Measurements from ENCODE around the gene ASB5. TPM values are rescaled to one million over a fixed set of nuclear protein-coding genes. Genes with fewer than 3 reads are reported as not detected.

ASB5 gene
- total and polyA plus RNA-seq, 9 of the 15 experiments (the other 6 are each of a cell fraction or from before 2014, with no cell fraction given) = not detected

GRCh38 chr4:176308441-176308840, 39.4 kb upstream of the ASB5 start:
- Histone ChIP-seq H3K9ac (ENCODE audit: insufficient read depth in 1 of 2, low read depth in 2 of 2, low read length in 2 of 2) (no peak overlapping the region), H3K9me1 (ENCODE audit: control insufficient read depth, insufficient read depth, low read length) (no peaks in the 10 kb centered on the region), H2AFZ (ENCODE audit: low read depth, low read length) (peak overlapping the region; percentile 28; the same call in 1 of the 2 replicates), H3K4me2 (ENCODE audit: insufficient read depth, low read length) (no peak overlapping the region), H3K9me3 (replicated peaks; ENCODE audit: control insufficient read depth, insufficient read depth, low read depth, low read length) (no peaks in the 10 kb centered on the region), H4K20me1 (replicated peaks; ENCODE audit: control insufficient read depth, insufficient read depth, low read length) (no peaks in the 10 kb centered on the region), H3K4me3 (no peak overlapping the region), H3K27ac (ENCODE audit: extremely low read depth, low read depth, low read length) (no peak overlapping the region), H3K27me3 (ENCODE audit: control insufficient read depth in 2 of 2, insufficient read depth in 2 of 2, low read length in 2 of 2) (no peaks in the 10 kb centered on the region), H3K79me2 (ENCODE audit: control insufficient read depth, insufficient read depth, low read length) (no peaks in the 10 kb centered on the region), H3K4me1 (replicated peaks in 1 of 2; ENCODE audit: control insufficient read depth in 2 of 2, insufficient read depth in 2 of 2, low read length in 2 of 2) (no peaks in the 10 kb centered on the region), H3K36me3 (ENCODE audit: control insufficient read depth, insufficient read depth, low read length) (no peaks in the 10 kb centered on the region)
- POLR2A ChIA-PET = interaction anchor here (0.6 kb wide), 1 partner anchor 158 kb away, joined by 3 read pairs; no protein-coding TSS in a partner anchor
- FAIRE-seq (no peak), DNase-seq (ENCODE audit: extremely low read depth in 1 of 4, low spot score in 3 of 4) (no peak), ATAC-seq (peak; percentile 30; the same call in 1 of the 3 replicates)
- 41% methylated on average over 3 of the region's 3 CpGs for WGBS (ENCODE audit: insufficient coverage, low coverage, missing lambda C conversion rate)
- intact Hi-C loops (cut with micrococcal nuclease) (no loop called here), in situ Hi-C loops (cut with MboI) (no loop called here)
- CTCF ChIA-PET (ENCODE audit: low intra/inter-chr PET ratio) = no interaction called here
- BruUV-seq (replicated peaks) = no TSS peak
- TF ChIP-seq ZNF41 (CRISPR knock-in tag; conservative IDR thresholded peaks at IDR 0.05) (no peak), COPS2 (conservative IDR thresholded peaks at IDR 0.05) (no peak), ID3 (CRISPR knock-in tag; IDR thresholded peaks at IDR 0.05) (no peak), ID3 (tag; IDR thresholded peaks at IDR 0.05) (no peak), SMAD2 (IDR thresholded peaks at IDR 0.05; ENCODE audit: low read depth, low read length) (no peak), MEF2D (tag; conservative IDR thresholded peaks at IDR 0.05; ENCODE audit: low read depth) (no peak), ZNF121 (CRISPR knock-in tag; conservative IDR thresholded peaks at IDR 0.05) (no peak), GTF2E2 (tag; IDR thresholded peaks at IDR 0.05) (no peak), L3MBTL2 (IDR thresholded peaks at IDR 0.05) (no peak), RAD21 (CRISPR knock-in tag; conservative IDR thresholded peaks at IDR 0.05 in 1 of 2, IDR thresholded peaks at IDR 0.05 in 1 of 2) (no peak), NFE2 (IDR thresholded peaks at IDR 0.05; ENCODE audit: low read depth) (no peak), MBD2 (IDR thresholded peaks at IDR 0.05; ENCODE audit: borderline replicate concordance, low read depth) (no peak), ZFP30 (CRISPR knock-in tag; IDR thresholded peaks at IDR 0.05; ENCODE audit: borderline replicate concordance) (no peak), TEAD1 (CRISPR knock-in tag; IDR thresholded peaks at IDR 0.05) (no peak), TAF1 (IDR thresholded peaks at IDR 0.05; ENCODE audit: control insufficient read depth, extremely low read depth, insufficient read depth, low read length, severe bottlenecking) (no peak)
- TF ChIP-seq, protein P1, sequence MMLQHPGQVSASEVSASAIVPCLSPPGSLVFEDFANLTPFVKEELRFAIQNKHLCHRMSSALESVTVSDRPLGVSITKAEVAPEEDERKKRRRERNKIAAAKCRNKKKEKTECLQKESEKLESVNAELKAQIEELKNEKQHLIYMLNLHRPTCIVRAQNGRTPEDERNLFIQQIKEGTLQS (IDR thresholded peaks at IDR 0.05) = no peak
- TF ChIP-seq, protein P1 (CRISPR knock-in tag; conservative IDR thresholded peaks at IDR 0.05) = no peak
